Loucy (cell line): Measurements from ENCODE around the gene DLGAP1.
"Not testable (repeated sequence)": the region's sequence is repeated elsewhere in the genome, so short reads cannot be mapped to it uniquely, and the experiment has no call there.

Source experiments
- H2AFZ ChIP-seq: fragments of 200-600 bp; sonication (generic); 2 replicates; pipeline ENCODE4 v1.6.0; 2016; ENCODE audit warnings: antibody characterized with exemption, mild to moderate bottlenecking, low read length, moderate library complexity
- H3F3A ChIP-seq: fragments of 200-600 bp; 2 replicates; pipeline ENCODE4 v1.6.0; 2016; ENCODE audit warnings: antibody characterized with exemption, low read depth, mild to moderate bottlenecking
- H3K27me3 ChIP-seq: fragments of 200-600 bp; sonication (generic); 2 replicates; pipeline ENCODE4 v1.6.1; 2014; ENCODE audit warnings: low read length, mild to moderate bottlenecking; ENCODE audit not compliant: insufficient read depth, poor library complexity, severe bottlenecking
- H3K36me3 ChIP-seq: fragments of 200-600 bp; sonication (generic); 2 replicates; pipeline ENCODE4 v1.6.1; 2016; ENCODE audit warnings: low read length; ENCODE audit not compliant: insufficient read depth
- H3K4me1 ChIP-seq: fragments of 200-600 bp; sonication (generic); 2 replicates; pipeline ENCODE4 v1.5.1; 2014; ENCODE audit warnings: low read length, mild to moderate bottlenecking; ENCODE audit not compliant: insufficient read depth, poor library complexity, severe bottlenecking
- H3K4me2 ChIP-seq: fragments of 200-600 bp; sonication (generic); 2 replicates; pipeline ENCODE4 v1.6.0; 2014; ENCODE audit warnings: antibody characterized with exemption, low read length, low read depth, mild to moderate bottlenecking; ENCODE audit not compliant: poor library complexity, severe bottlenecking
- H3K4me3 ChIP-seq: fragments of 200-600 bp; sonication (generic); 2 replicates; pipeline ENCODE4 v1.5.1; 2014; ENCODE audit warnings: low read length, mild to moderate bottlenecking, mixed read lengths; ENCODE audit not compliant: poor library complexity, severe bottlenecking
- H3K79me2 ChIP-seq: fragments of 200-600 bp; sonication (generic); 2 replicates; pipeline ENCODE4 v1.6.1; 2014; ENCODE audit warnings: low read length; ENCODE audit not compliant: insufficient read depth
- H3K9ac ChIP-seq: fragments of 200-600 bp; sonication (generic); 2 replicates; pipeline ENCODE4 v1.6.0; 2014; ENCODE audit warnings: mild to moderate bottlenecking, low read depth, low read length, moderate library complexity; ENCODE audit not compliant: poor library complexity, severe bottlenecking
- H3K9me2 ChIP-seq: fragments of 200-600 bp; sonication (generic); replicated peaks from 2 replicates; pipeline ENCODE4 v1.6.1; 2016; ENCODE audit warnings: low read depth, low read length, mixed read lengths
- H3K9me3 ChIP-seq: fragments of 200-600 bp; sonication (generic); 2 replicates; pipeline ENCODE4 v1.6.1; 2014; ENCODE audit warnings: mild to moderate bottlenecking, antibody characterized with exemption, low read length, low read depth; ENCODE audit not compliant: insufficient read depth
- H4K20me1 ChIP-seq: fragments of 200-600 bp; sonication (generic); 2 replicates; pipeline ENCODE4 v1.6.0; 2014; ENCODE audit warnings: antibody characterized with exemption, low read length, mild to moderate bottlenecking; ENCODE audit not compliant: insufficient read depth, poor library complexity, severe bottlenecking
- CTCF ChIP-seq: fragments of 200-600 bp; sonication (generic); conservative IDR thresholded peaks from 2 replicates; pipeline ENCODE4 v1.5.1; 2014; ENCODE audit warnings: mild to moderate bottlenecking, antibody characterized with exemption, low read length
- EZH2phosphoT487 ChIP-seq: fragments of 200-600 bp; IDR thresholded peaks from 2 replicates; pipeline ENCODE4 v1.6.1; 2018; ENCODE audit warnings: antibody characterized with exemption, mild to moderate bottlenecking, moderate library complexity, borderline replicate concordance

DLGAP1 gene

DNA sequence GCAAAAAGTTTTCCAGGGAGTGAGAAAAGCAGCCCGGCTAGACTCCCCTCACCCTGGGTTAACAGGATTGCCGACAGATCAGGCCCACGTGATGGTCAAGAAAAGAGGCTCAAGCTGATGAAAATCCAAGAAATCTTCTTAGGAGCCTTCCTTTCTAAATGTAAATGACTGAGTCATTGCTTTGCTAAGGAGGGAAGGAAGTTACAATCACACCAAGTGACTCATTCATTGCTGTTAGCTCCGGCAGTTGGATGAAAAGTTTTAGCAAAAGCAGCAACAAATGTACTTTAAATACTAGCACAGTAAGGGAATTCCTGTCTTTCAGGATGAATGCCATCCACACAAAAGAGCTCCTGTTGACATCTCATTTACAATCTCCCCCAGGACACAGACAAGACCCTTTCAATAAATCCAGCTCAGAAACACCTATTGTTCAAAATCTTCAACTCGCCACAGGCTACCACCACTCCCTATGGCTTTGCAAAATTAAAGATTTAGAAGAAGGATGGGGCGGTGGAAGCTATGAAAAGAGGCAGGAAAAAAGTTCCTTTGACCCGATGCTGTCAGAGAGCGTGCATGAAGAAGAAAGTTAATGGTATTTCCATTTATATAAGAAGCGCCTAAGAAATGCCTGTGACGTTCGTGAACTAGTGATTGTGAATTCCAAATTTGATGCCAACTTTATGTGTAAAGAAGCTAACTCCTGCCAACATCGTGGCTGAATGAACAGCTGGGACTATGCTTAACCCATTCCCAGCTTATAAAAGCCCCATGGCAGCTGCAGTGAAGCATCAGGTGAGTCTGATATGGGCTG, 851.5 kb downstream of the DLGAP1 start:
- TF ChIP-seq CTCF (no peak), EZH2phosphoT487 (no peak)
- no peaks in the 10 kb centered on the region for H3K36me3 ChIP-seq
- H2AFZ ChIP-seq: peak overlapping the region; percentile 83
- H3K4me3 ChIP-seq: peak overlapping the region; percentile 75
- H3K4me2 ChIP-seq: peak overlapping the region; percentile 86
- no peaks in the 10 kb centered on the region for H3K9me2 ChIP-seq
- H3K4me1 ChIP-seq: peaks cover 45% of the 10 kb centered on the region
- H3K27me3 ChIP-seq: no peaks in the 10 kb centered on the region
- H3F3A ChIP-seq: peaks cover 13% of the 10 kb centered on the region; the same call in 1 of the 2 replicates
- H3K9ac ChIP-seq: peak overlapping the region; percentile 71
- no peaks in the 10 kb centered on the region for H3K9me3 ChIP-seq
- no peaks in the 10 kb centered on the region for H4K20me1 ChIP-seq
- no peaks in the 10 kb centered on the region for H3K79me2 ChIP-seq

- H3K36me3 ChIP-seq, H4K20me1 ChIP-seq, H3K4me2 ChIP-seq, H3K4me3 ChIP-seq, H3K9me3 ChIP-seq, H3K79me2 ChIP-seq, H2AFZ ChIP-seq, H3K9me2 ChIP-seq, H3K9ac ChIP-seq, H3K27me3 ChIP-seq: not testable (repeated sequence)
- Histone ChIP-seq H3F3A (peaks cover 11% of the 10 kb centered on the region; the same call in 1 of the 2 replicates), H3K4me1 (peaks cover 47% of the 10 kb centered on the region)
These were observed 853.9 kb downstream of the DLGAP1 start for GRCh38 chr18:3601106-3601755.

GRCh38 chr18:3599861-3600260, 855.2 kb downstream of the DLGAP1 start:
- Histone ChIP-seq H3F3A (0 out of 2 replicates have a peak, but pooled peaks cover 4% of the 10 kb centered on the region), H3K9me3 (no peaks in the 10 kb centered on the region), H2AFZ (no peak overlapping the region), H3K79me2 (no peaks in the 10 kb centered on the region), H3K4me3 (no peak overlapping the region), H3K36me3 (no peaks in the 10 kb centered on the region), H3K9ac (no peak overlapping the region), H4K20me1 (no peaks in the 10 kb centered on the region), H3K9me2 (no peaks in the 10 kb centered on the region), H3K27me3 (no peaks in the 10 kb centered on the region), H3K4me2 (no peak overlapping the region), H3K4me1 (peaks cover 48% of the 10 kb centered on the region)
- TF ChIP-seq EZH2phosphoT487 (no peak), CTCF (no peak)
